Esophagus muscularis mucosa (tissue), 3 donors: Measurements from ENCODE around the gene TENM3.

Experiments used
- POLR2A ChIP-seq: fragments of 450-650 bp; IDR thresholded peaks from one replicate; pipeline ENCODE4 v1.6.1; 2017; ENCODE audit warnings: antibody characterized with exemption, moderate library complexity, mild to moderate bottlenecking, low read depth
- POLR2AphosphoS5 ChIP-seq, 2 donors: sonication (generic); formaldehyde crosslinking; IDR thresholded peaks; one replicate each; pipeline ENCODE4 v1.6.1; 2017; ENCODE audit warnings: antibody characterized with exemption in 2 of 2
- TF ChIP-seq, protein P1 (sequence below), 3 experiments: fragments of 200-600 bp in 2 of 3; fragments of 450-650 bp in 1 of 3; sonication (generic) in 2 of 3; IDR thresholded peaks; one replicate each; pipeline ENCODE4 v1.5.1; 2017 to 2019; ENCODE audit warnings: antibody characterized with exemption in 3 of 3, mild to moderate bottlenecking in 2 of 3, moderate library complexity in 1 of 3

DNA sequence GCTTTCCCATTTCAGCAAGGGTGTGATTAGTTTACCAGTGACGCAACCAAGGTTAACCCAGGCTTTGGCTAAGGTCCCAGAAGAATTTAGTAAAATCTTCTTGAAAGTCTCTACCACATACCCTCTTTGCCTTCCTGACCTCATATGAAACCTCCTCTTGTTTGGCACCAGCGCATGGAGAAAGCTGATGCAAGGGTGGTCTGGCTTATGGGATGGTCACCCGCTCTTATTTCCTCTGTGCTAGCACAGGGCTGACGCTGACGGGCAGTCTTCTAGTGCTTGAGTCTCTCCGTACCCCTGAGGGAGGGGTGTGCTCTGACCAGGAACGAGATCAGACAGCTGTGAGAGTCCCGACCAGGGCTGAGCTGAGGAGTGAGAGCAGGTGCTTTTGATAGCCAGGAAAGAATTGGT, 137.6 kb downstream of the TENM3 start:
- TF ChIP-seq POLR2AphosphoS5 (IDR thresholded peaks at IDR 0.05), result no peak
- TF ChIP-seq, protein P1, sequence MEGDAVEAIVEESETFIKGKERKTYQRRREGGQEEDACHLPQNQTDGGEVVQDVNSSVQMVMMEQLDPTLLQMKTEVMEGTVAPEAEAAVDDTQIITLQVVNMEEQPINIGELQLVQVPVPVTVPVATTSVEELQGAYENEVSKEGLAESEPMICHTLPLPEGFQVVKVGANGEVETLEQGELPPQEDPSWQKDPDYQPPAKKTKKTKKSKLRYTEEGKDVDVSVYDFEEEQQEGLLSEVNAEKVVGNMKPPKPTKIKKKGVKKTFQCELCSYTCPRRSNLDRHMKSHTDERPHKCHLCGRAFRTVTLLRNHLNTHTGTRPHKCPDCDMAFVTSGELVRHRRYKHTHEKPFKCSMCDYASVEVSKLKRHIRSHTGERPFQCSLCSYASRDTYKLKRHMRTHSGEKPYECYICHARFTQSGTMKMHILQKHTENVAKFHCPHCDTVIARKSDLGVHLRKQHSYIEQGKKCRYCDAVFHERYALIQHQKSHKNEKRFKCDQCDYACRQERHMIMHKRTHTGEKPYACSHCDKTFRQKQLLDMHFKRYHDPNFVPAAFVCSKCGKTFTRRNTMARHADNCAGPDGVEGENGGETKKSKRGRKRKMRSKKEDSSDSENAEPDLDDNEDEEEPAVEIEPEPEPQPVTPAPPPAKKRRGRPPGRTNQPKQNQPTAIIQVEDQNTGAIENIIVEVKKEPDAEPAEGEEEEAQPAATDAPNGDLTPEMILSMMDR (IDR thresholded peaks at IDR 0.05), result no peak
- TF ChIP-seq POLR2A, result no peak
